GM12878 (cell line): ENCODE measurements around the gene PORCN. TPM values are rescaled to one million over a fixed set of nuclear protein-coding genes. Genes with fewer than 3 reads are reported as not detected.

Experiments used
- ATAC-seq: fragments of 200-7000 bp; cut with Tn5 transposase; 3 replicates; pipeline ENCODE4 v1.9.1; 2020; ENCODE audit warnings: mild to moderate bottlenecking, moderate library complexity
- BruUV-seq: library from RNA; stranded (reverse); fragments of 400-500 nt; replicated peaks from 2 replicates; lab custom pipeline; 2021; lab: Mats Ljungman, UMichigan
- CTCF ChIA-PET: fragments of 300-600 bp; sonication (Branson Sonifier 250); formaldehyde crosslinking; extraction: SDS; loops from one replicate; lab custom pipeline; 2021; ENCODE audit warnings: inconsistent platforms; lab: Yijun Ruan, JAX
- POLR2A ChIA-PET: fragments of 350-600 bp; formaldehyde crosslinking; extraction: SDS; loops from one replicate; lab custom pipeline; 2021; ENCODE audit warnings: inconsistent platforms; lab: Charles Lee
- RAD21 ChIA-PET: fragments of 300-600 bp; sonication (Branson Sonifier 250); formaldehyde crosslinking; loops from one replicate; lab custom pipeline; 2023; ENCODE audit warnings: antibody characterized with exemption; ENCODE audit not compliant: unreplicated experiment; lab: Charles Lee
- SMC1A ChIA-PET: fragments of 300-600 bp; sonication (Branson Sonifier 250); formaldehyde crosslinking; loops from one replicate; lab custom pipeline; 2023; ENCODE audit not compliant: unreplicated experiment, uncharacterized antibody; lab: Charles Lee
- DNase-seq: peaks from one replicate; pipeline ENCODE4 v3.0.0-alpha.2; 2011; ENCODE audit warnings: low read depth, low spot score
- FAIRE-seq: peaks from 3 replicates; lab custom pipeline; 2011; peaks lifted over from hg19 to GRCh38; lab: Jason Lieb, UNC
- H2AFZ ChIP-seq: 2 replicates; pipeline ENCODE4 v1.6.0; 2011; ENCODE audit warnings: low read depth, low read length, control low read depth; ENCODE audit not compliant: control insufficient read depth
- H3K27ac ChIP-seq: 2 replicates; pipeline ENCODE4 v1.5.1; 2011; ENCODE audit warnings: control low read depth; ENCODE audit not compliant: control insufficient read depth, insufficient read depth
- H3K27me3 ChIP-seq, 2 experiments: replicated peaks in 1 of 2; 2 replicates each; pipeline versions ENCODE4 v1.6.0 to v1.6.1; 2011; ENCODE audit warnings: low read length in 1 of 2; ENCODE audit not compliant: control insufficient read depth in 2 of 2, insufficient read depth in 2 of 2
- H3K36me3 ChIP-seq, 2 experiments: 2 replicates each; pipeline ENCODE4 v1.5.1; 2011; ENCODE audit warnings: low read length in 1 of 2; ENCODE audit not compliant: control insufficient read depth in 2 of 2, insufficient read depth in 2 of 2
- H3K4me1 ChIP-seq: 2 replicates; pipeline ENCODE4 v1.6.1; 2011; ENCODE audit warnings: mild to moderate bottlenecking, low read length, moderate library complexity, mixed read lengths; ENCODE audit not compliant: control insufficient read depth, insufficient read depth
- H3K4me2 ChIP-seq: 2 replicates; pipeline ENCODE4 v1.6.0; 2011; ENCODE audit warnings: control low read depth; ENCODE audit not compliant: control insufficient read depth, insufficient read depth
- H3K4me3 ChIP-seq: fragments of 200-600 bp; sonication (generic); 2 replicates; pipeline ENCODE4 v1.5.1; 2016
- H3K79me2 ChIP-seq: 2 replicates; pipeline ENCODE4 v1.6.0; 2011; ENCODE audit warnings: low read length; ENCODE audit not compliant: control insufficient read depth, insufficient read depth
- H3K9ac ChIP-seq: 2 replicates; pipeline ENCODE4 v1.8.0; 2011; ENCODE audit warnings: low read length, control low read depth, mixed read lengths; ENCODE audit not compliant: control insufficient read depth, insufficient read depth
- H3K9me3 ChIP-seq: replicated peaks from 3 replicates; pipeline ENCODE4 v1.5.1; 2011; ENCODE audit warnings: mild to moderate bottlenecking, low read length; ENCODE audit not compliant: control insufficient read depth, insufficient read depth
- H4K20me1 ChIP-seq: 2 replicates; pipeline ENCODE4 v1.6.0; 2011; ENCODE audit not compliant: control insufficient read depth, insufficient read depth
- BACH1 ChIP-seq: fragments of 450-650 bp; IDR thresholded peaks from 2 replicates; pipeline ENCODE4 v1.6.1; 2017; ENCODE audit warnings: mild to moderate bottlenecking, borderline replicate concordance
- BCL3 ChIP-seq: IDR thresholded peaks from 2 replicates; pipeline ENCODE4 v1.6.1; 2011; ENCODE audit warnings: borderline replicate concordance, low read depth, mild to moderate bottlenecking, moderate library complexity, low read length; ENCODE audit not compliant: insufficient read depth, poor library complexity, severe bottlenecking
- BRCA1 ChIP-seq: IDR thresholded peaks from 2 replicates; pipeline ENCODE4 v1.6.1; 2011; ENCODE audit warnings: low read depth, low read length, improper control_type of control experiment
- CHD4 ChIP-seq: fragments of 200-600 bp; sonication (generic); IDR thresholded peaks from 2 replicates; pipeline ENCODE4 v1.6.1; 2016; ENCODE audit warnings: mild to moderate bottlenecking
- CREB1 ChIP-seq: IDR thresholded peaks from 2 replicates; pipeline ENCODE4 v1.6.1; 2012; ENCODE audit warnings: low read depth, mild to moderate bottlenecking, inconsistent platforms
- DPF2 ChIP-seq: fragments of 450-650 bp; IDR thresholded peaks from 2 replicates; pipeline ENCODE4 v1.6.1; 2017; ENCODE audit warnings: mild to moderate bottlenecking
- EED ChIP-seq: sonication (generic); IDR thresholded peaks from 2 replicates; pipeline ENCODE4 v1.6.1; 2016; ENCODE audit warnings: antibody characterized with exemption, low read depth
- GABPA ChIP-seq: IDR thresholded peaks from 2 replicates; pipeline ENCODE4 v1.6.1; 2014; ENCODE audit warnings: antibody characterized with exemption, low read depth, mild to moderate bottlenecking, inconsistent platforms
- JUNB ChIP-seq: IDR thresholded peaks from 2 replicates; pipeline ENCODE4 v1.6.1; 2016; ENCODE audit warnings: antibody characterized with exemption, mild to moderate bottlenecking
- MLLT1 ChIP-seq: fragments of 450-650 bp; IDR thresholded peaks from 2 replicates; pipeline ENCODE4 v1.6.1; 2016; ENCODE audit warnings: mild to moderate bottlenecking
- SMAD5 ChIP-seq: IDR thresholded peaks from 2 replicates; pipeline ENCODE4 v1.6.1; 2016; ENCODE audit warnings: antibody characterized with exemption, low read depth
- SREBF1 ChIP-seq: IDR thresholded peaks from 2 replicates; pipeline ENCODE4 v1.6.1; 2012; ENCODE audit warnings: mild to moderate bottlenecking, low read length
- TBL1XR1 ChIP-seq: IDR thresholded peaks from 2 replicates; pipeline ENCODE4 v1.6.1; 2012; ENCODE audit warnings: low read depth, low read length, improper control_type of control experiment
- TCF3 ChIP-seq: IDR thresholded peaks from 2 replicates; pipeline ENCODE4 v1.6.1; 2012; ENCODE audit warnings: low read depth, mild to moderate bottlenecking, low read length, borderline replicate concordance; ENCODE audit not compliant: insufficient read depth
- ZBTB11 ChIP-seq: fragments of 450-650 bp; formaldehyde crosslinking; IDR thresholded peaks from 2 replicates; pipeline ENCODE4 v1.5.0; 2022; ENCODE audit warnings: mild to moderate bottlenecking, missing genetic modification characterization
- ZBTB4 ChIP-seq: fragments of 450-650 bp; formaldehyde crosslinking; IDR thresholded peaks from 2 replicates; pipeline ENCODE4 v1.4.0; 2022; ENCODE audit warnings: mild to moderate bottlenecking, moderate library complexity
- WGBS: methylation state at CpG from one replicate; pipeline ENCODE4 v1.1.6; 2016; ENCODE audit warnings: low lambda C conversion rate; ENCODE audit not compliant: insufficient replicate concordance, insufficient coverage; ENCODE audit errors: missing lambda C conversion rate; 5-methylcytosine and 5-hydroxymethylcytosine counted together
- in situ Hi-C: fragments of 300-500 bp; cut with MboI; formaldehyde crosslinking; loops from 9 replicates; pipeline ENCODE4 v1.14.3; 2018; ENCODE audit warnings: mixed read lengths
- intact Hi-C: fragments of 100-400 bp; cut with micrococcal nuclease; formaldehyde crosslinking; loops from one replicate; pipeline ENCODE4 v1.14.2; 2022; ENCODE audit not compliant: unreplicated experiment
- polyA plus RNA-seq, 11 experiments: library from polyadenylated mRNA; depleted of rRNA in 4 of 11; unstranded in 6 of 11; stranded (reverse) in 5 of 11; fragments of >200 nt; fragmentation: Nextera tagmentation in 4 of 11; fragmentation: Illumina TruSeq in 1 of 11; extraction: Ambion mirVana in 4 of 11; extraction: Trizol in 1 of 11; gene quantifications; 1 replicate in 1 of 11; 2 replicates in 10 of 11; pipeline versions ENCODE4 v1.2.1 to v1.2.3, GENCODE V29; 2011 to 2016; ENCODE audit warnings: inconsistent platforms in 2 of 11, missing spikeins in 2 of 11, low read depth in 1 of 11
- total RNA-seq, 4 experiments: library from RNA; depleted of rRNA in 3 of 4; stranded (reverse); fragments of >200 nt in 3 of 4; fragmentation: Illumina TruSeq in 1 of 4; extraction: Trizol in 1 of 4; gene quantifications; 2 replicates each; pipeline versions ENCODE4 v1.2.1 to v1.2.3, GENCODE V29; 2013 to 2021

The PORCN gene
- total and polyA plus RNA-seq, 10 of the 15 experiments (the other 5 are each of a cell fraction or from before 2014, with no cell fraction given), result 0.27 to 21.0 (median 14.1) TPM

GRCh38 chrX:48513670-48514069 is 4.9 kb downstream of the PORCN start:
- Histone ChIP-seq H3K4me2 (no peak overlapping the region), H3K27ac (no peak overlapping the region), H3K36me3 (no peaks in the 10 kb centered on the region), H3K4me1 (no peaks in the 10 kb centered on the region), H3K9me3 (no peaks in the 10 kb centered on the region), H3K4me3 (no peak overlapping the region), H2AFZ (no peak overlapping the region), H3K9ac (no peak overlapping the region), H3K27me3 (no peaks in the 10 kb centered on the region), H3K79me2 (no peaks in the 10 kb centered on the region), H4K20me1 (no peaks in the 10 kb centered on the region)
- no TSS peak for BruUV-seq
- DNase-seq, result no peak
- CTCF ChIA-PET, result interaction anchor here (0.9 kb wide), 1 partner anchor 26 kb away, joined by 3 read pairs; the partner anchor contains the start of gene TBC1D25
- RAD21 ChIA-PET, result no interaction called here
- no peak for ATAC-seq
- TF ChIP-seq BCL3 (no peak), TCF3 (no peak), DPF2 (no peak), GABPA (no peak), ZBTB4 (CRISPR knock-in tag) (no peak), JUNB (no peak), EED (no peak), BACH1 (no peak), CHD4 (no peak), MLLT1 (no peak), SREBF1 (no peak), TBL1XR1 (no peak), ZBTB11 (CRISPR knock-in tag) (no peak), CREB1 (no peak), SMAD5 (no peak), BRCA1 (no peak)
- 60% methylated on average over 4 of the region's 4 CpGs for WGBS
- intact Hi-C loops (no loop called here), in situ Hi-C loops (no loop called here)
- SMC1A ChIA-PET, result interaction anchor here (0.6 kb wide), 1 partner anchor 17 kb away, joined by 3 read pairs; no protein-coding TSS in a partner anchor
- POLR2A ChIA-PET, result no interaction called here
- no peak for FAIRE-seq
